Measurements from ENCODE around the gene PTPRG.
A peak's percentile ranks its signal among the peaks of the same experiment; 100 is the strongest.

Gene PTPRG

DNA sequence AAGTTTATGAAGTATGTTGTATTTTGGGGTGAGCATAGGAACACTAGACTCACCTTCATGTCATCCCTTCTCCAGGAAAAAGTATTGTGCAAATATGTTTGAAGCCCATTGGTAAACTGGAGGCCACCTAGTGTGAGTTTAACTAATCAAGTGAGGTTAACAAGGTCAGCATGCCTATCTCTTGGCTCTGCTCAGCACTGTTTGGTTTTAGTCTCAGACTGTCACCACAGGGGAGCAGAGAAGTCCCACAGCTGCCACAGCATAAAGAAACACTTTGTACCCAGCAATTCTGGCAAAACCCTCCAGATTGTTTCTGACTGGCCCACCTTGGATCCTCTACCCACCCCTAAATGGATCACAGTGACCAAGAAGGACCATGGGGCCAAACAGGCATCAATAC lies 659.2 kb downstream of the PTPRG start:
- no peak for DNase-seq

DNA sequence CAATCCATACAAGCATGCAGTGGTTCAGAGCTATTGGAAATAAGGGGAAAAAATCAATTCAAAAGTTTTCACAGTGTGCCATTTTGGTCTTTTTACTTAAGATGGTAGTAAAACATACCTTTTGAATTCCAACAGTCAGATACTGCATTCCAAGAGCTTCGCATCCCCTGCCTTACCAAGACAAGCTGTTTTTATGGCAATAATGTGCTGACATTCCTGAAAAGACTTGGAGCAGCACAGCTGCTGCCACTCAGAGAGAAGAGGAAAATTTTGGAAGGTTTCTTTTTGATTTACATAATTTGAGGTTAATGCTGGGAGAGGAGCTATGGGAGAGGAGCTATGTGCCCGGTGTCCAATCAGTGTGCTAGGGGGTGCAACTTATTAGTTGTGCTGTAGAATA lies 663.7 kb downstream of the PTPRG start:
- DNase-seq, result no peak

DNA sequence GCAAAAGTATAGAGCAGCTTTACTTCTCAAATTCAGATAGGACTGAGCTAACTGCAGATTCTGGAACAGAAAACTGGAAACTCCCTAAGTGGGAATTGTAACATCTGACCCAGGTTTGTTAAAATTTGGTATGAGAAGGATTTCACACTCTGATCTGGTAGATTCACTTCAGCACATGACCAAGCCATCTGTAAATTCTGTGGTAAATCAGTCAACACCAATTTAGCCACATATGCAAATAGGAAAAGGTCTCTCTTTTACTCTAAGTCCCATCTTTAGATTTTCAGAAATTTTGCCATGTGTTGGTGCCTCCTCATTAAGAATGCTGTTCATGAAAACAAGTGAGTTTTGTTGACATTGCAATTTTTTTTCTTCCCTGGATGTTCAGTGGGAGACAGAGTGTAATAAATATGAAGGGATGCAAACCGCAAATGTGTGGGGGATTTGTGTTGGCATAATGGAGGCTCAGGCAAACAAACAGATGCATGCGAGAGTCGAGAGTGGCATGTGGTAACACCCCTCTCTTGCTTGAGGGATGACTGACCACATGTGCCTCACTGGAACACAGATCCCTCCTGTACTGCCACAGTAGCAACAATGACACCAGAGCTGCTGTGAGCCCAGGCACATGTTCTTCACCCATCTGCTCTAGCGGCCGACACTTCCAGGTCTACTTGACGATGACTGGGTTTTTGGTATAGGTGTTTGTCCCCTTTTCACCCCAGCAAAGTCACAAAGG lies 665.4 kb downstream of the PTPRG start:
- DNase-seq, result no peak

GRCh38 chr3:62228467-62228866 lies 667.1 kb downstream of the PTPRG start:
- no peak for DNase-seq

DNA sequence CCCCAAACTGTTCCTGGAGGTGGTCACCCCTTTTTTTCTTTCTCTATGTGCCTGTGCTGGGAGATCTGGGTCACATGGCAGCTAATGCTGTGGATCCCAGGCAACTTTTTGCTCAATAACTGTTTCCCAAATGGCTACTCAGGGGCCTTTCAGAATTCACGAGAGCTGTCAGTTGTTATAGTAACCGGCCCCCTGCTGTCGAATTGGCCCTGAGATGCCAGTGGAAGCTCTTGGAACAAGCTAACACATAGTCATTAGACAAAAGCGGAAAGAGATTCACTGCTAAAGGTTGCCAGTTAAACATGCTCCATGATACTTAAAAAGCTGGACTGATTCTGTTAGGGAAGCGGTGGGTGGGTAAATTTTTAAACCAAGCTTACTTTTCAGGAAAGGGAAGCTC lies 667.8 kb downstream of the PTPRG start:
- no peak for DNase-seq

GRCh38 chr3:62229908-62230307 lies 668.5 kb downstream of the PTPRG start:
- DNase-seq, result no peak

- DNase-seq, result no peak
Measured at GRCh38 chr3:62233065-62233464, 671.7 kb downstream of the PTPRG start.

DNA sequence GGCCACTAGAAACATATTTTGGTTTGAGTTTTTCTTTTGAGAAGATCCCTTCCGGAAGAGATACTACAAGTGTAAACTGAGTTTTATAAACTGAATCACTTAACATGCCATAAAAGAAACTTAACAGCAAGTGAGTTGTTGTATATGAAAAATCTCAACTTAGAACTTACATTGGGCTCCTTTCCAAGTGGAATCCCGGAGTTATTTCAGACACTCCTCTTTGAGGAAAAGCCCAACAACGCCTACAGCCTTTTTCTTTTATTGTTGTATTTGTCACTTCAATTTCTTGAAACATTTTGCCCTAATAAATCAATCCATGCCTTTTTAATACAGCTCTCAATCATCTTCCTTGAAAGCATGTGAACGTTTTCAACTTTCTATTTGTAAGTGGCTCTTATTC lies 674.6 kb downstream of the PTPRG start:
- DNase-seq, result no peak

DNA sequence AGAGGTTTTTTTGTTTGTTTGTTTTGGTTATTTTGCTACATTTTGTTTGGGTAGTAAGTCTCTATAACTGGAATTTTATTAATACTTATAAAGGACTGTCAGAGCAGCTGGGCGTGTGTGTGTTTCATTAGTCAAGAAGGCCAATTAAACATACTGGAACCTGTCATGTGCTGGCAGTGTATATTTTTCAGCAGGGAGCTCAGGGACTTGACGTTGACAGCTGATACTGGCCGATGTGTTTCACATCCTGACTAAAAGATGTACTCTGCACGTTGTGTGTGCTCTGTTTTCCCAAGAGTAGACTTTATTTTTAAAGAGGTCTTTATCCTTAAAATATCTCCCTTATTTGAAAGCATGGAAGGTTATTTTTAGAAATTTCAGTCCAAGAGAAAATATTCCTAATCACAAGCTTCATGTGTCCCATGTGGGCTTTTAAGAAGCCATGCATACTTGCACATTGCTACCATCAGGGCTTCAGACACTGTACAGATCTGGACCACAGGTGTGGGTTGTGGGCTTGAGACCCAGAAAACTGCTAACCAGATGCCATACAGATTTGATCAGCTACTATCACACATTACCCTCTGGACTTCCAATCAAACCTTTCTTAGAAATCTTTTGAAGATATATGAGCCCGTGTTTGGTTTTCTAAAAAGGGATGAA lies 676.0 kb downstream of the PTPRG start:
- no peak for DNase-seq

GRCh38 chr3:62238003-62238402 lies 676.6 kb downstream of the PTPRG start:
- DNase-seq, result no peak

GRCh38 chr3:62238431-62238830 lies 677.1 kb downstream of the PTPRG start:
- no peak for DNase-seq

GRCh38 chr3:62241279-62241678 lies 679.9 kb downstream of the PTPRG start:
- DNase-seq, result peak; percentile 59

DNA sequence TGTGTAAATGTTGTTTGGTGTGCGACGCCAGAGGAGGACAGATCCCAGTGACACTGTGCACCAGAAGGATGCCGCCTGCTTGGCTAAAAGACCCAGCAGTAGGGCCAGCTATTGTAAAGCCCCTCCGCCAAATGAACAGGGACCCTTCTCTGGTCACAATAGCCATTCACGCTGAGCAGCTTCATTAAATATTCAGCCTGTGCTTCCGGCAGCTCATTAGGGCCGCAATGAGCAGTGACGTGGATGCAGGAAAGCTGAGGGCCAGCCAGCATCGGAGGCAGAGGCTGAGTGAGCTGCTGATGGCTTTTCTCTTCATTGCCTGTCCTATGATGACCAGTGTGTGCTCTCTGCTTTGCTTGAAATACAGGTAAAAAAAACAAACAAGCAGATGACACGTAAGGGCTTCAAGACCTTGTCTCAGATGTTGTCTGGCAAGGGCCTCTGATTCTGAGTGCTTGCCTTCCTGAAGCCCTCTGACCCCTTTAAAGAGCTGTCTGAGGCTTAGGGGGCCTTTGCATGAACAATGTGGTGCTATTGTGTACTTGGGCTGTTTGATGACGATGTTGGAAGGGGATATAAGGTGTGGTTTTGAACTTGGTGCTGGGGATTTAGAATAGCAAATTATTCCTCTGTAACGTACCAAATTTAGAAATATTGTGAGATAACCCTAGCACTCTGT lies 681.6 kb downstream of the PTPRG start:
- no peak for DNase-seq

DNA sequence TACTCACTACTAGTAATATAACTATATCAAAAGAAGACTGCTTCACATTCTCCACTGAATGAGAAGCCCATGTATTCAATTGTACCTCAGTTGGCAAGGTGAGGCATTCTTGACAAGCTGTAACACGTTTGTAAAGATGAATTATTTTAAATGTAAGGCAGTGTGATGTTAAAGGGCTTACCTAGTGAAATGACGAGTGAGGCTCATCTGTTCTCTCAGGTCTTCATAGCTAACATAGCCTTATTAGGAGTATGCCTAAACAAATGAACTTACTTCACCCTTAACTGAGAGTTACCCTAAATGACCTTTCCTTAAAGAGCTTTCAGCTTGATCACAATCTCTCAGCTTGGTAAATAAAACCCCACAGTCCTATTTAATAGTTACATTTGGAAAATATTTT lies 684.7 kb downstream of the PTPRG start:
- DNase-seq, result peak; percentile 55

DNA sequence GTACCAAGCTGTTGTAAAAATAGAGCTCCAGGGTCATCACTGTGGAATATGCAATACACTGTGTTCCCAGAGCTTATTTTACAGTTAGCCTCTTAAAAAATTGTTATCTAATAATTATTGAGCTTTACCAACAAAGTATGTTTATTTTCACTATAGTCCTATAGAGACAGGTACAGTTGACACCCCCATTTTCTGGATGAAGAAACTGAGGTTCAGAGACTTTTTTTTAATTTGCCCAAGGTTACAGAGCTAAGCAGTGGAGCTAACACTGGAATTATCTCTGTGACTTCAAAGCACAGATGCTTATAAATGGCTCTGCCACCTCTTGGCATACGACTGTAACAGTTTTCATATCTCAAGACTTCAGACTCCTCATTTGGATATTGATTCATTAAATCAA lies 685.6 kb downstream of the PTPRG start:
- DNase-seq, result no peak

GRCh38 chr3:62248734-62249483 lies 687.5 kb downstream of the PTPRG start:
- DNase-seq, result no peak

DNA sequence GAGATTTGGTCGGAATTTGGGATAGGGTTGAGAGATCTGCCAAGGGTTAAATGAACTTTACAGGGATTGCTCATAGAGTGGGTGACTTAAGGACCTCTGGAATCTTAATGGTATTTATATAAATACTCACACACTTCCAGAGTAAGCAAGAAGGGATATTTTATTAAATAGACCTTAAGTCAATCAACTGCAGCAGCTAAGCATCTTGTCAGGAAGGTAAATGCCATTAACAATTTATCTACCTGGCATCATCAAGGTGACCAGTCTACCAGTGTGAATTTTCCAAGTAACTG lies 688.1 kb downstream of the PTPRG start:
- DNase-seq, result no peak

- DNase-seq, result no peak
Measured at GRCh38 chr3:62249855-62250543, 688.6 kb downstream of the PTPRG start.

DNA sequence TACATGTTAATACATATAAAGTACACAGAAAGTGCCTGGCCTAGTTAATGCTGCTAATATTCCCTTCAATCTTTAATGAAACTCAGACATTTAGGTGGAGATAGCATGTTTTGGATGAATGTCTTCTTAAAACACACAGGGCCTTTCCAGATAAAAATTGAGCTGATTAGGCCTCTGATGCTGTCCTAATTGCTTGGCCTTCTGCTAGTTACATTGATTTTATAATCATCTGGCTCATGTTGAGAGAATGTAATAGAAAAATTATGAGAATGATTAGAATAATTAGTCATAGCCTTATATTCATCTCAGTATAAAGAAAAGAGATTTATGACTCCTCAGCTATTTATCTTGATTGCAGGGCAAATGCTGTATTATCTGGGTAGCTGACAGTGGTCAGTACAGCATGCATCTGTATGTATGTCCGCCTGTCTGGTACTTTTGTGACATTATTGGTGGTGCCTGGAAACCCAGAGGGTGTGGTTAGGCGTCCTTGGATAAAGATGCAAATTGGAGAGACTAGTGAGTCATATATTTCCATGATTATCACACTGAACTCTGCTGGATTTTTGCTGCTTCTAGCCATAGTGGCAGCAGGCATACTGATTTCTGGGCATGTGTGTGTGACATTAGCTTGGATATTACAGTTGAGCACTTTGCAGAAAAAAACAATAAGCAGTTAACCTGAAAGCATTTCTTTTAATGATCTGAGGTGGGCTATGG lies 691.2 kb downstream of the PTPRG start:
- peak; percentile 53 for DNase-seq

DNA sequence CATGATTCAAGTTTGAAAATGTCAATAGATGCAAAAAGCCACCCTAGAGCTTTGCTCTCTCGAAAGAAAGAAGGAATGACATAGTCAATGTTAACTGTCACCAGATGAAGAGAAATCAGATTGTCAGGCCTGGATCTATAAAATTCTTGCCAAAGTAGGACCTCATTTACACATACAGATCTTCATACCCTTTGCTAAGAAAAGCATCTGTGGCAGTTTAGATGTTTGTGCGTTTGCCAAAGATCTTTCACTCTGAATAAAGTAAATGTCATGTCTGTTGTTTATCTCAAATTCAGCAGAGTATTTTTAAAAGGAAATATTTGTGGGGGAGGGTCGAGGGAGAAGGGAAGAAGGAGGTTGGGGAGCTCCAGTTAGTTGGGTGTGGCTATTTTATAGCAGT lies 692.6 kb downstream of the PTPRG start:
- DNase-seq, result no peak

- DNase-seq, result no peak
Measured at GRCh38 chr3:62255758-62256157, 694.4 kb downstream of the PTPRG start.

DNA sequence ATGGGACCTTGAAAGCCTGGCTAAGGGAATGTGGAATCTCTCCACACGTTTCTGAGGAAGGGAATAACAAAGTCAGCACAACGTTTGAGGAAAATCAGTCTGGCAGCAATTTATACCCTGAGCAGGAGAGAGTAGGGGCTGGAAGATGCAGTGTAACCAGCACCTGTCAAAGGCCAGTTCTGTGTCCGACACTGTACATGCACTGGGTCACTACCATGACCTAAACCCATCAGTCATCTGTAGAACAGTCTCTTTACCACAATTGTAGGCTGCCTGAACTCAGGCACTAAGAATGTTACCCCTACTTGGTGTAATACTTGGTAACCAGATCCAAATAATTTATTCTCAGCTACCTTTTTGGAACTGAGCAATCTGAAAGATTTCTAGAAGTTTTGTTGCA lies 698.6 kb downstream of the PTPRG start:
- DNase-seq, result no peak
